Common myeloid progenitor, CD34-positive (primary cell): ENCODE measurements around the gene RNLS.
"Not testable (repeated sequence)": the region's sequence is repeated elsewhere in the genome, so short reads cannot be mapped to it uniquely, and the experiment has no call there.

Experiments used
- CTCF ChIA-PET: fragments of 350-600 bp; sonication (Branson Sonifier 250); formaldehyde crosslinking; loops from one replicate; lab custom pipeline; 2021; ENCODE audit warnings: antibody characterized with exemption; lab: Charles Lee
- POLR2A ChIA-PET: fragments of 350-600 bp; sonication (Branson Sonifier 250); formaldehyde crosslinking; loops from one replicate; lab custom pipeline; 2021; ENCODE audit warnings: antibody characterized with exemption; lab: Charles Lee
- DNase-seq, 3 donors: peaks; one replicate each; pipeline versions ENCODE4 v3.0.0 to v3.0.0-alpha.2; 2013
- H3K27ac ChIP-seq, 2 experiments: 1 replicate in 1 of 2; 2 replicates in 1 of 2; pipeline ENCODE4 v1.7.0; 2013; ENCODE audit warnings: inconsistent platforms in 2 of 2, low read length in 2 of 2, mild to moderate bottlenecking in 2 of 2, low read depth in 1 of 2, moderate library complexity in 1 of 2; ENCODE audit not compliant: severe bottlenecking in 2 of 2, insufficient read depth in 1 of 2, poor library complexity in 1 of 2
- H3K27me3 ChIP-seq, 5 experiments: replicated peaks in 2 of 5; 1 replicate in 3 of 5; 2 replicates in 2 of 5; pipeline versions ENCODE4 v1.6.1 to v1.7.0; 2013; ENCODE audit warnings: low read length in 4 of 5, mild to moderate bottlenecking in 2 of 5, moderate library complexity in 2 of 5, inconsistent platforms in 1 of 5; ENCODE audit not compliant: insufficient read depth in 5 of 5, control insufficient read depth in 4 of 5
- H3K36me3 ChIP-seq, 4 experiments: 1 replicate in 2 of 4; 2 replicates in 2 of 4; pipeline versions ENCODE4 v1.6.1 to v1.7.0; 2013; ENCODE audit warnings: low read length in 3 of 4, control low read depth in 1 of 4, mild to moderate bottlenecking in 1 of 4; ENCODE audit not compliant: control insufficient read depth in 4 of 4, insufficient read depth in 4 of 4
- H3K4me1 ChIP-seq, 4 experiments: 1 replicate in 3 of 4; 2 replicates in 1 of 4; pipeline versions ENCODE4 v1.6.1 to v1.7.1; 2013; ENCODE audit warnings: low read length in 3 of 4, mild to moderate bottlenecking in 3 of 4, control low read depth in 1 of 4, inconsistent platforms in 1 of 4, moderate library complexity in 1 of 4; ENCODE audit not compliant: control insufficient read depth in 4 of 4, insufficient read depth in 4 of 4; ENCODE audit errors: control extremely low read depth in 1 of 4
- H3K4me3 ChIP-seq, 7 experiments: 1 replicate in 4 of 7; 2 replicates in 3 of 7; pipeline versions ENCODE4 v1.5.1 to v1.7.0; 2013; ENCODE audit warnings: mild to moderate bottlenecking in 7 of 7, low read length in 6 of 7, moderate library complexity in 6 of 7, inconsistent platforms in 2 of 7, low read depth in 2 of 7, control low read depth in 1 of 7; ENCODE audit not compliant: insufficient read depth in 4 of 7, control insufficient read depth in 1 of 7; ENCODE audit errors: extremely low read depth in 1 of 7
- H3K9me3 ChIP-seq, 5 experiments: 1 replicate in 4 of 5; 2 replicates in 1 of 5; pipeline versions ENCODE4 v1.6.1 to v1.7.1; 2013; ENCODE audit warnings: low read length in 4 of 5, mild to moderate bottlenecking in 2 of 5, inconsistent platforms in 1 of 5, low read depth in 1 of 5, moderate library complexity in 1 of 5; ENCODE audit not compliant: control insufficient read depth in 4 of 5, insufficient read depth in 2 of 5; ENCODE audit errors: control extremely low read depth in 1 of 5
- WGBS: methylation state at CpG from one replicate; pipeline ENCODE4 v1.1.5; 2013; ENCODE audit not compliant: insufficient coverage; 5-methylcytosine and 5-hydroxymethylcytosine counted together

RNLS gene

DNA sequence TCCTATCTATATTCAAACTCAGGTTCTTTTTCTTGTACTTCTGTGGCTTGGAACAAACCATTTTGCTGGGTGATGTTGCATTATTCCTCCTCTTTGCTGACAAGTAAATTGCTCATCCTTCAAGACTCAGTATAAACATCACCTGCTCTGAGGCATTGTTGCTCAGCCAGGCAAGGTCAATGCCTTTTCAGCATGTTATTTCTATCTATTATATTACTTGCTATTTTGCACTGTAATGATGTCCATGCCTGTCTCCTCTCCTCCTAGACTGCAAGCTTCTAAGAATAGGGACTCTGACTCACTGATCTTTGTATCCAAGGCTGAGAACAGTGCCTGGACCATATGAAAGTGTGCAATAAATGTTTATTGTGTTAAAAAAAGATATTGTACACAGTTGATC, 293.8 kb downstream of the RNLS start:
- DNase-seq = no peak
- Histone ChIP-seq H3K4me3 (no peak overlapping the region), H3K36me3 (no peaks in the 10 kb centered on the region), H3K9me3 (no peaks in the 10 kb centered on the region), H3K27ac (no peak overlapping the region), H3K27me3 (no peaks in the 10 kb centered on the region), H3K4me1 (peaks cover 2 to 23% (median 6%) of the 10 kb centered on the region in 4 experiments)
- ChIA-PET CTCF (interaction anchor here (1.7 kb wide), 1 partner anchor 9 kb away, joined by 5 read pairs; no protein-coding TSS in a partner anchor), POLR2A (no interaction called here)

DNA sequence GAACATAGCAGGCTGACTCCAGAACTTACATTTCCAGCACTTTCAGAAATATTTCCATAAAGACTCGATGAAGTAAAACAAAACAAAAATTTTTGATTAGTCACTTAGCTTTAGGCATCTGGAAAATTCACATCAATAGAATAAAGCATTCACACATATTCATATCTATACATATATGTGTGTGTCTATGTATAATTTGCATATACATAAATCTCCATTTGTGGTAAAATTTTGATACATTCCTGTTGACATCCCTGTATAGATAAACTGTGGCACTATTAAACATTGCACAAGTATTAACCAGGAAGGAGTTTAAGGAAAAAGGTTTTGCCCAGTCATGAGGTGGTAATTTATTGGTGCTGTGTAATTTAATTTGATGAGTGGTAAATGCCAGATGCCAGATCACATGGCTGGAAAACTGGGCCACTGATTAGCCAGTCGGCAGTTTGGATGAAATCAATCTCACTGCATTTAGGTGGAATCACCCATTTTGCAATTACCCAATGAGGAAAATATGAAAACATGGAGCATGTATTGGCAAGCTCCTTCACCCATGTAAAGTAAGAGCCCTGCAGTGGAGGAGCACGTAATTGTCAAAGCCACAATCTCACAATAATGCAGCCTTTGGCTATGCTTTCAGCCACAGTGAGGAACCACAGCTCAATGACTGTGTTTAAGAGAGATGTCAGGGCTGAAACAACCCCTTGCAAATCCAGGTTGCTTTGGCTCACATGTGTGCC, 294.6 kb downstream of the RNLS start:
- H3K36me3 ChIP-seq = no peaks in the 10 kb centered on the region
- no peak overlapping the region for H3K27ac ChIP-seq
- ChIA-PET CTCF (interaction anchor here (1.7 kb wide), 1 partner anchor 8 kb away, joined by 5 read pairs; no protein-coding TSS in a partner anchor), POLR2A (no interaction called here)
- peaks cover 2 to 26% (median 6%) of the 10 kb centered on the region in 4 experiments for H3K4me1 ChIP-seq
- 59% methylated on average over 2 of the region's 3 CpGs for WGBS
- DNase-seq = peak in 1 of 3 donors; percentile 15
- H3K27me3 ChIP-seq = no peaks in the 10 kb centered on the region
- no peak overlapping the region for H3K4me3 ChIP-seq
- no peaks in the 10 kb centered on the region for H3K9me3 ChIP-seq

DNA sequence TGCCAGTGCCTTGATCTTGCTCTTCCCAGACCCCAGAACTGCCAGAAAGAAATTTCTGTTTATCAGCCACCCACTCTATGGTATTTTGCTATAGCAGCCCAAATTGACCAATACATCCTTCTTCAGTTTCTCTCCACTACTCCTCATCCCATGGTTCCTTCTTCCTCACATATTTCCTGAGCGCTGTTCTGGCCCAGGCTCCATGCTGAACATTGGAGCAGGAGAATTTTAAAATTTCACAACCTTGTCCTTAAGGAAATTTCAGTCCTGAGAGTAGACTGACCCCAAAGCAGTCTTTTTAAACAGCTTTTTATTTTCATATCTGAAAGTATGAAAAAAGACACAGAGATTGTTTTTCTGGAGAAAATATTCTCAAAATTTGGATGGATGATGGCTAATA, 297.1 kb downstream of the RNLS start:
- Histone ChIP-seq H3K4me1 (peaks cover 4 to 27% (median 9%) of the 10 kb centered on the region in 4 experiments), H3K27me3 (no peaks in the 10 kb centered on the region), H3K36me3 (no peaks in the 10 kb centered on the region), H3K4me3 (no peak overlapping the region), H3K9me3 (no peaks in the 10 kb centered on the region), H3K27ac (no peak overlapping the region)
- DNase-seq = no peak
- ChIA-PET CTCF (no interaction called here), POLR2A (no interaction called here)
- no CpG with 5 or more reads among the region's 1 CpG for WGBS

DNA sequence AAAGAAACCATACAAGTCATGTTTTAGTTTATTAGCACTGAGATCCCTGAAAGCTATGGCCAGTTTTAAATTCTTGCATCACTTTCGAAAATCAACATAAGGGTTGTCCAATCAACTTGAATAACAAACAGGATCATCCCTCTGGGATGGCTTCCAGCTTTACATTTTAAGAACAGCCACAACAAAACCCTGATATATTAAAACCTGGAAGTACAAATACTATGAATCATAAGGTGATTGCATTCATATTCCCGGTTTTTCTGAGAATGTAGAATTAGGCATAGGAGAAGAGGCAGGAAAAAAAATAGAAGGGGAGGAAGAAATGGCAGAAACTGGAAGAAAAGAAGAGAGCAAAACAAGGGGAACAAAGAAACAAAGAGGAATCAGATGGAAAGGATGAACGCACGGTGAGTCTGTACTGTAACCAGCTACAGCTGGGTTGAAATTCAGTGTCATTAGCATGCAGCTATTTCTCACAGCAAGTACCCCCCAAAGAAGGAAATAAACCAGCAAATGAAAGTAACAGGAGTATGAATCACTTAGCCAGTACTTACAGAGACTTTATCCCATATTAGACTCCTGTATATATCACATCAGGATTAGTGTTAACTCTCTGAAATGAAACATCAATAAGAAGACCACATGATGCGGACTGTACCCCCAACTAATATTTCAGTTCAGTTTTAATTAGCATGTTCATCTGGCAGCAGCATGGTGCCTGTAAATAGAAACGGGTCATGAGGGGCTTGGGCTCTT, 301.3 kb downstream of the RNLS start:
- 79% methylated on average over 6 of the region's 6 CpGs for WGBS
- CTCF ChIA-PET = interaction anchor here (1.2 kb wide), 1 partner anchor 11 kb away, joined by 3 read pairs; no protein-coding TSS in a partner anchor
- H3K27ac ChIP-seq = no peak overlapping the region
- POLR2A ChIA-PET = interaction anchor here (0.5 kb wide), 1 partner anchor 64 kb away, joined by 5 read pairs; no protein-coding TSS in a partner anchor
- no peaks in the 10 kb centered on the region for H3K9me3 ChIP-seq
- no peaks in the 10 kb centered on the region for H3K36me3 ChIP-seq
- DNase-seq = peak in 2 of 3 donors; percentile 26 to 70
- H3K4me1 ChIP-seq = peaks cover 11 to 43% (median 25%) of the 10 kb centered on the region in 4 experiments
- H3K4me3 ChIP-seq = no peak overlapping the region
- H3K27me3 ChIP-seq = no peaks in the 10 kb centered on the region

GRCh38 chr10:88280518-88280917, 302.6 kb downstream of the RNLS start:
- ChIA-PET CTCF (interaction anchor here (0.6 to 1.2 kb wide), 6 partner anchors 9 to 654 kb away, joined by 3 to 5 read pairs (median 4); no protein-coding TSS in a partner anchor), POLR2A (no interaction called here)
- H3K4me3 ChIP-seq = no peak overlapping the region

GRCh38 chr10:88278912-88279311, 304.2 kb downstream of the RNLS start:
- CTCF ChIA-PET = no interaction called here
- Histone ChIP-seq H3K27ac (no peak overlapping the region), H3K4me3 (no peak overlapping the region), H3K36me3 (no peaks in the 10 kb centered on the region), H3K4me1 (peaks cover 11 to 40% (median 25%) of the 10 kb centered on the region in 4 experiments), H3K27me3 (no peaks in the 10 kb centered on the region), H3K9me3 (no peaks in the 10 kb centered on the region)
- POLR2A ChIA-PET = no interaction called here
- WGBS = 0% methylated on average over 1 of the region's 2 CpGs
- peak in 1 of 3 donors; percentile 36 for DNase-seq

More at GRCh38 chr10:88280518-88280917, 302.6 kb downstream of the RNLS start:
- DNase-seq = no peak
- Histone ChIP-seq H3K36me3 (no peaks in the 10 kb centered on the region), H3K27me3 (no peaks in the 10 kb centered on the region), H3K27ac (no peak overlapping the region), H3K9me3 (no peaks in the 10 kb centered on the region), H3K4me1 (peaks cover 11 to 43% (median 25%) of the 10 kb centered on the region in 4 experiments)

DNA sequence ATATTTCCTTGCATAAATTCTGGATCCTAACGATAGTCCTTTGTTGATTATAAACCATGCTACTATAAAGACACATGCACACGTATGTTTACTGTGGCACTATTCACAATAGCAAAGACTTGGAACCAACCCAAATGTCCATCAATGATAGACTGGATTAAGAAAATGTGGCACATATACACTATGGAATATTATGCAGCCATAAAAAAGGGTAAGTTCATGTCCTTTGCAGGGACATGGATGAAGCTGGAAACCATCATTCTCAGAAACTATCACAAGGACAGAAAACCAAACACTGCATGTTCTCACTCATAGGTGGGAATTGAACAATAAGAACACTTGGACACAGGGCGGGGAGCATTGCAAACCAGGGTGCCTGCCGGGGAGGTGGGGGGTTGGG, 306.2 kb downstream of the RNLS start:
- no CpG with 5 or more reads among the region's 4 CpGs for WGBS
- POLR2A ChIA-PET = not testable (repeated sequence)

More for the DNA sequence above, 306.2 kb downstream of the RNLS start:
- CTCF ChIA-PET, H3K36me3 ChIP-seq, H3K4me3 ChIP-seq, H3K27ac ChIP-seq, H3K27me3 ChIP-seq, DNase-seq, H3K9me3 ChIP-seq: not testable (repeated sequence)
- peaks cover 7 to 33% (median 18%) of the 10 kb centered on the region in 4 experiments for H3K4me1 ChIP-seq
